ENCODE measurements around the gene PACS1.
"Not testable (repeated sequence)": the region's sequence is repeated elsewhere in the genome, so short reads cannot be mapped to it uniquely, and the experiment has no call there.

Gene PACS1

DNA sequence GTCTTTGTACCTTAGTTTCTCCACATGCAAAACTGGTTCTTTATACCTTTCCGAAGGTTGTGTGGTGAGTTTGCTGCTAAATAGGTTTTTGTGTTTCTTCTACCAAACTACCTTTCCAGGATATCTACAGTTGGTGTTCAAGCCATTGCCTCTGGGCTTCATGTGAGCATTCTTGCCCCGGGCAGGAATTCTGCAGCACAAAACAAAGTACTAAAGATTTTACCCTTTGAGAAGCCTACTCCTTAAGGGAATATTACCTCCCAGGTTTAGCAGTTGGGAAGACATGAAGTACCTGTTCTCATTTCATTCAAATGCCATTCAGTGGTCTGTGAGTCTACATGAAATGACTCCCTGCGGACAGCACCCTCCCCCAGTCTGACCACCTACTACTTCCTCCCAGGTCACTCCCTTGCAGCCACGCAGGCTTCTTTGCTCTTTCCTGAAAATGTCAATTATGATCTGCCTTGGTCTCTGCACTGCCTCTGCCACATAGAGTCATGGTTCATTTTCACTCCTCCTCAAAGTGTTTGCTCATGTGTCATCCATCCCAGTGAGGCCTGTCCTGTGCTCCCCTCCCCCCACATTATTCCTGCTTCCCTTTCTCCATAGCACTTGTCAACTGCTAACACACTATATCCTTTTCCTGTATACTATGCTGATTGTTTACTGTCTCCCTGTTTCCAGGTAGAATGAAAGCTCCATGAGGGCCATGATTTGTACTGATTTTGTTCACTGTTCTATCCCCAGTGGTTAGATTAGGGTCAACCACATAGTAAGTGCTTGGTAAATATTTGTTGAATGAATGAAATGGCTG lies 36.9 kb downstream of the PACS1 start:
- no peak for DNase-seq

DNA sequence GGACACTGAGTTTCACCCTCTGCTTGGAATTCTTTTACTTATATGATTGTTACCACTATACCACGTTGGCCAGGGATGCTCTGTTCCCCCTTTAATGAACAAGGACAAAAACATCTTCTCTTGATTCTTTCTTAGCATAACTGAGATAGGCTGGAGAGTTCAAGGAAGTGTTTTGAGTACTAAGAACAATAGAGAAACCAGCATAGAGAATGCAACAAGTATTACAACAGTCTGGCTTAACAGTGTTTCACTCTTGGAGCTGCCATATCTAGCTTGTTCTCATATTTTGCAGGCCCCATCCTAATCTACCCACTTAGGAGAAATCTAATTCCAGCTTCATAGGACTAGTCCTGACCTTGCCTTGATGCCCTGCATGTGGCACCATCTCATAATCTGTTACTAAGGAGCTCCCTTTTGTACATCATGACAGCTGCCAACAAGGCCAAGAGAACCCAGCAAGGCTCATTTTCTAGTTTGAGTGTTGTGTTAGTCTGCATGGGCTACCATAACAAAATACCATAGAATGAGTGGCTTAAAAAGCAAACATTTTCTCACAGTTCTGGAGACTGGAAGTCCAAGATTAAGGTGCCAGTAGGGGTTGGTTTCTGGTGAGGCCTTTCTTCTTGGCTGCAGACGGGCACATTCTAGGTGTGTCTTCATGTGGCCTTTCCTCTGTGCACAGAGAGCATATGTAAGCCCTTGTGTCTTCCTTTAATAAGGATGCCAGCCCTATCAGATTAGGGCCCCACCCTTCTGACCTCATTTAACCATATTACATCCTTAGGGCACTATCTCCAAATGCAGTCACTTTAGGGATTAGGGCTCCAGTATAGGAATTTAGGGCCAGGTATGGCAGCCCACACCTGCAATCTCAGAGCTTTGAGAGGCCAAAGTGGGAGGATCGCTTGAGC lies 37.8 kb downstream of the PACS1 start:
- no peak for DNase-seq

DNA sequence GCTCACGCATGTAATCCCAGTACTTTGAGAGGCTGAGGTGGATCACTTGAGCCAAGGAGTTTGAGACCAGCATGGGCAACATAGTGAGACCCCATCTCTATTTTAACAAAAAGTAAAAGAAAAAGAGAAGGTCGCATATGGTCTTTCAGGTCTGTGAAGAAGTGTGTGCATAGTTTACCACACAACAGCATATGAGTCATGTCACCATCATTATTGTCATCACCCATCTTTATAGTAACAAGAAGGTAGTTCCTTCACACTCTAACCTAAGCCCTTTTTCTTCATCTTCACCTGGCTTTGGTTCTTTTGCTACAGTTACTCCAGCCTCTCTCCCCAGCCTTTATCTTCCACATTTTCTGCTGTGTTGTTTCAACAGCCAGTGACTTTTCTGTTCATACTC lies 39.2 kb downstream of the PACS1 start:
- DNase-seq = no peak

GRCh38 chr11:66111158-66111557 lies 41.1 kb downstream of the PACS1 start:
- DNase-seq = no peak

GRCh38 chr11:66112041-66112491 lies 42.0 kb downstream of the PACS1 start:
- no peak for DNase-seq

GRCh38 chr11:66112601-66113499 lies 42.8 kb downstream of the PACS1 start:
- DNase-seq = peak in 1 of 58 donors; percentile 13

- DNase-seq = not testable (repeated sequence)
Measured at GRCh38 chr11:66114957-66115356, 44.9 kb downstream of the PACS1 start.

- no peak for DNase-seq
Measured at GRCh38 chr11:66115638-66116301, 45.7 kb downstream of the PACS1 start.

GRCh38 chr11:66116576-66117361 lies 46.7 kb downstream of the PACS1 start:
- no peak for DNase-seq

DNA sequence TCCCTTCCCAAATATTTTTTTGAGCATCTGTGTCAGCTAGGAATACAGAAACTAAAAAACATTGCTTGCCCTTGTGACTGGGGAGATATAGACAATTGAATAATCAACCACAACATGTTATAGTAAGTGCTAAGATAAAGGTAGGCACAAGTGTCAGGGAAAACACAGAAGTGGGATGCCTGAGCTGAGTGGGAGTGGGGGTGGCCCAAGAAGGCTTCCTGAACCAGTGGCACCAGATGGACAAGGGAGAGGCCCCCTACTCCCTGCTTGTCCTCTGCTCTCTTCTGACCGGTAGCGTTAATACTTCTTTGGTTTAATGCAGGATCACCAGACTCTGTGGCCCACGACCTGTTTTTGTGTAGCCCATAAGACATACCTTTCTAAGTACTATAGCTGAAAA lies 48.8 kb downstream of the PACS1 start:
- DNase-seq = no peak

DNA sequence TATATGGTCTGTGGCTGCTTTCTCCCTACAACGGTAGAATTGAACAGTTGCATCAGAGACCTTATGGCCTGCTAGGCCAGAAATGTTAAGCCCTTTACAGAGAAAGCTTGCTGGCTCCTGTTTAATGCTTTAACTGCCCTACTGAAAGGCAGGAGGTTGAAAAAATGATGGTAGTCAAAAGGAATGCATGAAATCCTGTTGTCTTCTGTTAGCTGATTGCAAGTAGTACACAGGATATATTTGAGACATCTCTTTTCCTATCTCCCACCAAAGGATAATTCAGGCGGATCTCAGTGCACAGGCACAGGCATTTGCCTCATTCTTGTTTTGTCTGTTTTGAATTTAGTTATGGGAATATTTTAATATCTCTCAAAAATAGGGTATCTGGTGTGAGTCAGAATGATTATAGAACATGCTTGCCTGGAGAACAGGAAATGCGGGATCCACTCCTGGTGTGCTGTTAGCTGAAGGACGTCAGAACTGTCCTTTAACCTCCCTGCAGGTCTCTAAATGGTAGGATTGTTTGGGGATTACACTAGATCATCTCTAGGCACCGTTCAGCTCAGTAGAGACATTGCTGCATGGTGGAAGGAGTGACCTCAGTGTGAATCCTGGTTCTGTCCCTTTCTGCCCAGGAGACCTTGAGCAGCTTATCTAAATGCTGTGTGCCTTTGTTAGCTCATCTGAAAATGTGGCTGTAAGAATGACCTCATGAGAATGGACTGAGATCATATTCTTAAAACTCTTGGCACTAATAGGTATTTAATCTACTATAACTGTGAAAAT lies 49.5 kb downstream of the PACS1 start:
- no peak for DNase-seq

- no peak for DNase-seq
Measured at GRCh38 chr11:66121466-66121865, 51.4 kb downstream of the PACS1 start.

- no peak for DNase-seq
Measured at GRCh38 chr11:66123902-66124301, 53.8 kb downstream of the PACS1 start.

GRCh38 chr11:66124564-66124963 lies 54.5 kb downstream of the PACS1 start:
- no peak for DNase-seq

DNA sequence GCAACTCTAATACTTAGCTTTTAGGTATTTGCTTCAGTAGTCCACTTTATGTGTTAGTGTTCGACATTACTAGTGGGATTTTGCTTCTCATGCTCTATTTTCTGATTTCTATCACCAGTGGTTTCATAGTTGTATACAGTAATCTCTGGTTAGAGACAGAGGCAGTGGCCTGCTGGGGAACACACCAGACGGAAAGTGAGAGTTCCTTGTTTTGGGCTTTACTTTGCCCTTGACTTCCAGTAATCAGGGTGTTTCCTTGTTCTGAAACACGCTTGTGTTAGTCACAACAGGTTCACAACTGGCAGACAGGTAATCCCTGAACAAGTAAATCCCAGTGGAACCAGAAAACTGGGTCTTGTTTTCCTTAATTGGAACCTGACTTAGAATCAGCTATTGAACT lies 56.0 kb downstream of the PACS1 start:
- DNase-seq = no peak

DNA sequence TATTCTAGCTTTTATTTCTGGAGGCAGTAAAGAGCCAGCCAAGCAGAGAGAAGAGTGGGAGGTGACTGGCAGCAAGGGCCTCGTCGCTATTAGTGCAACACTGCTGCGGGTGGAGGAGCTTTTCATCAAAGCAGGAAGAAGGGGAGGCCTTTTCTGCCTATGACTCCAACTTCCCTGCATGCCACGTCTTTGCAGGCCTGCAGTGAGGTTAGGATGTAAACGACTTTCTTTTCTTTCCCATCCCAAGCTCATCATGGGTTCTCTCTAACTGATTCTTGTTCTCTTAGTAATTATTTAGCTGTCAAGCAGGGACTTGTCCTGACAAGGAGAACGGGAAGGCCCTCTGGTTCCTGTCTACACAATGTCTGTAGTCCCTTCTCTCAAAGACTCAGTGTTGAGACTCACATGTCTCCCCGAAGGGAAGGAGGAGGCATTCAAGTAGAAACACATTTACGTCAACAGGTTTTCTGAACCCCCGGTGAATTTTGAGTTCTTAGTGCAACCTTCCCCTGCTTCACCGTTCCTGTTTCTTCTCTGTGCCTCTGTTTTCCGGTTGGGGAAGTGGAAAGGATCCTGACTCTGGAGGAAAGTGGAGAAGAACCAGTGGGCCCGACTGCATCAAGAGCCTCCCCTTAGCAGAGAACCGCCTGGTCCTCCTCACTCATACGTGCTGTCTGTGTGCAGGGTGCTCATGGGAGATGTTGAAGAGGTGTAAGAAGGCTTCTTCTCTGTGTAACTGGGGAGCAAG lies 56.9 kb downstream of the PACS1 start:
- DNase-seq = peak in 45 of 58 donors; percentile 9 to 75 (median 40)

- DNase-seq = no peak
Measured at GRCh38 chr11:66130978-66131377, 60.9 kb downstream of the PACS1 start.

- no peak for DNase-seq
Measured at GRCh38 chr11:66131937-66132632, 62.0 kb downstream of the PACS1 start.

Data from anterior cingulate cortex (tissue), 58 donors.